Measurements from ENCODE around the gene DUSP3. TPM values are rescaled to one million over a fixed set of nuclear protein-coding genes. Genes with fewer than 3 reads are reported as not detected.

The DUSP3 gene
- total RNA-seq, 1 experiment from 2014 or later: 16.9 TPM

DNA sequence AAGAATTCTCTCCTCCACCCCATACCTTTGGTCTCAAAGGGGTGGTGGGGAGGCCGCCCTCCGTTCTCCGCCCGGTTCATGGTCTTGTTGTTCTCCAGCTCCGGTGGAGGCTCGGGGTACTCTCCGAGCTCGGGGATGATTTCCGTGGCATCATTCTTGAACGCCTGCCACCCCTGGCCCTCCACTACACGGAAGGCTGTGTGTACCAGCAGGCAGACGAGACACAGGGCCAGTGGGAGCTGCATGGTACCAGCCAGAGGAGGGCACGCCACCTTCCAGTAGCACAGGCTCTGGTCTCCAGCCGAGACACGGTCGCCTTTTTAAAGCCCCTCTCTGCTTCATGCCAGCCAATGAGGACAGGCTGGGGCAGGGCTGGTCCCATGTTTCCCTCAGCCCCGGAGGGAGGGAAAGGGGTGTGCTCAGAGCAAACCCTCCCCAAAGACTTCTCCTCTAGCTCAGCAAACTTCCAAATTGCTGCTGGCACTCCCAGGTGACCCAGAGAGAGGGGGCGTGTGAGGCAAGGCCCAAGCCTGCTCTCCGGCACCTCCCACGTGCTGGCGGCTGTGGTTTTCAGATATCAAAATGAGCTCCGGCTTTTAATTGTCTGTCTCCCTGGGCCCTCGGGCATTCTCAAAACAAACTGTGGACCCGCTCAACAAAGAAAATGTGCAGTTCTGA is 20.1 kb downstream of the DUSP3 start, which contains the start of gene SOST:
Gene SOST, minus strand, starts transcription at position 295 of the 678 bp plus-strand sequence. Its CDS starts 50 bp downstream, at position 245.
- WGBS (ENCODE audit: extremely low coverage, insufficient read length, low lambda C conversion rate): no CpG with 5 or more reads among the region's 24 CpGs
- H3K4me1 Mint-ChIP-seq: peaks cover 30 to 32% of the 10 kb centered on the region in 2 experiments
- peak within 1 kb of the TSS in 1 of 3 experiments; percentile 82; a peak in 3 of 7 replicates for H3K27ac Mint-ChIP-seq
- H3K9me3 ChIP-seq (ENCODE audit: control insufficient read depth, low read depth, low read length): no peaks in the 10 kb centered on the region
- H3K27me3 ChIP-seq (ENCODE audit: insufficient read depth, low read length): peaks cover 4% of the 10 kb centered on the region; the same call in 1 of the 2 replicates
- no peak within 1 kb of the TSS for H4K91ac ChIP-seq (ENCODE audit: insufficient read length, low read depth, low read length)
- peaks cover 6% of the 10 kb centered on the region for H3K23me2 ChIP-seq (ENCODE audit: insufficient read length, low read depth, low read length, poor library complexity, severe bottlenecking)
- no peak within 1 kb of the TSS for H4K5ac ChIP-seq (ENCODE audit: insufficient read length, low read depth, low read length)
- no peak within 1 kb of the TSS for H4K8ac ChIP-seq (replicated peaks; ENCODE audit: insufficient read length, low read depth, low read length)
- H2BK120ac ChIP-seq (ENCODE audit: low read depth, low read length, poor library complexity, severe bottlenecking): no peak within 1 kb of the TSS
- H3K23ac ChIP-seq (ENCODE audit: insufficient read length, low read depth, low read length): no peak within 1 kb of the TSS
- H3K27ac ChIP-seq (ENCODE audit: insufficient read length, low read depth, low read length): no peak within 1 kb of the TSS
- H3K36me3 Mint-ChIP-seq (ENCODE audit: insufficient read depth in 1 of 3, low read depth in 3 of 3): no peaks in the 10 kb centered on the region
- H2BK12ac ChIP-seq (ENCODE audit: insufficient read length, low read depth, low read length): no peak within 1 kb of the TSS
- no peak within 1 kb of the TSS for H3K18ac ChIP-seq (ENCODE audit: insufficient read length, low read depth, low read length)
- no peak within 1 kb of the TSS; a peak in 1 of 5 replicates for H3K4me3 Mint-ChIP-seq
- no peak within 1 kb of the TSS for H3K14ac ChIP-seq (ENCODE audit: insufficient read depth, low read length)
- no peaks in the 10 kb centered on the region for H3K9me3 Mint-ChIP-seq
- no peak within 1 kb of the TSS for H3K9ac ChIP-seq (ENCODE audit: extremely low read depth, insufficient read length, low read length)
- no peaks in the 10 kb centered on the region for H4K20me1 ChIP-seq (ENCODE audit: control insufficient read depth, insufficient read depth, insufficient read length)
- H3K4me1 ChIP-seq (ENCODE audit: insufficient read depth, low read length): no peaks in the 10 kb centered on the region
- H3K27me3 Mint-ChIP-seq (ENCODE audit: low read depth): 0 out of 2 replicates have a peak, but pooled peaks cover 4% of the 10 kb centered on the region
- no peak within 1 kb of the TSS for H2BK20ac ChIP-seq (ENCODE audit: low read depth, low read length, poor library complexity, severe bottlenecking)
- no peak within 1 kb of the TSS for H3K4ac ChIP-seq (ENCODE audit: low read depth, low read length)
- H2AFZ ChIP-seq (ENCODE audit: low read length): no peak within 1 kb of the TSS
- no peak within 1 kb of the TSS for H3K4me2 ChIP-seq (ENCODE audit: insufficient read depth, insufficient read length, low read length)
- H2AK5ac ChIP-seq (ENCODE audit: insufficient read length, low read length): no peak within 1 kb of the TSS
- no peak for TF ChIP-seq CTCF (conservative IDR thresholded peaks at IDR 0.05)
- H3T11ph ChIP-seq (ENCODE audit: low read length): no peak within 1 kb of the TSS
- DNase-seq: no peak
- no peak within 1 kb of the TSS for H2BK5ac ChIP-seq (ENCODE audit: insufficient read length, low read length)
- no peaks in the 10 kb centered on the region for H3K79me1 ChIP-seq (ENCODE audit: insufficient read depth, low read depth, low read length, poor library complexity, severe bottlenecking)
- H2BK15ac ChIP-seq (ENCODE audit: low read depth, low read length): no peak within 1 kb of the TSS
- H3K56ac ChIP-seq (ENCODE audit: insufficient read length, low read depth, low read length): no peak within 1 kb of the TSS
- no peaks in the 10 kb centered on the region for H3K79me2 ChIP-seq (ENCODE audit: insufficient read depth, low read length)
